Measurements from ENCODE around the gene MYG1.
A peak's percentile ranks its signal among the peaks of the same experiment; 100 is the strongest.
"Not testable (repeated sequence)": the region's sequence is repeated elsewhere in the genome, so short reads cannot be mapped to it uniquely, and the experiment has no call there.

Gene MYG1

DNA sequence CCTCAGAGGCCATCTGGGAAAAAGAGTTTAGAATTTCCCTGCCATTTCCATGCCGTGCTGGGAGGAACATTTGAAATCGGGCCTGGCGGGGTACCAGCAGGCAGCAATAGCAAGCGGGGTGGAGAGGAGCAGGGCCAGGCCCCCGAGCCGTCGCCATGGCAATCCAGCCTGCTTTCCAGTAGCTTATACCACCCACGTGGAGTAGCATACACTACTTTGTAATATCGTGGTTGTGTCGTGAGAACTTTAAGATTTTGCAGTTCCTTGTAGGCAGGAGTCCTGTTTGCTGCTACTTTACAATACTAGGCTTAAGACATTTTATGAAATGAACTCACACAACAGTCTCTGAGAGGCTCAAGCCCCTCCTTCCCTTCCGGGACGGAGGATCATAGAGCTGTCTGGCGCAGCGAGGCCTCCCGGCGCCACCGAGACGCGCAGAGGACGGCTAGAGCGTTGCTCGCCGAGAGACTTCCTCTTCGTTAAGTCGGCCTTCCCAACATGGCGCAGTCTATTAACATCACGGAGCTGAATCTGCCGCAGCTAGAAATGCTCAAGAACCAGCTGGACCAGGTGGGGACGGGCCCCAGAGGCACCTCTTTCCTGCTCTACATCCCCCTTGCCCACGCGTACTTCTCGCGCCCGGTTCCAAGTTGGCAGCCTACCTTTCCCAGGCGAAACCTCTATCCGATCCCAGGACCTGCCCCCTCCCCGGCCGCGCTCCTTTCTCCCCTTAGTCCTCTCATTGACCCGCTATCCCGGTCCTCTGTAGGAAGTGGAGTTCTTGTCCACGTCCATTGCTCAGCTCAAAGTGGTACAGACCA, 4.2 kb upstream of the MYG1 start, which contains the start of gene PFDN5:
PFDN5 (plus strand) TSS at position 473 of the 821 bp plus-strand sequence; CDS start at position 499, 26 bp downstream.
- TF ChIP-seq, protein P1, sequence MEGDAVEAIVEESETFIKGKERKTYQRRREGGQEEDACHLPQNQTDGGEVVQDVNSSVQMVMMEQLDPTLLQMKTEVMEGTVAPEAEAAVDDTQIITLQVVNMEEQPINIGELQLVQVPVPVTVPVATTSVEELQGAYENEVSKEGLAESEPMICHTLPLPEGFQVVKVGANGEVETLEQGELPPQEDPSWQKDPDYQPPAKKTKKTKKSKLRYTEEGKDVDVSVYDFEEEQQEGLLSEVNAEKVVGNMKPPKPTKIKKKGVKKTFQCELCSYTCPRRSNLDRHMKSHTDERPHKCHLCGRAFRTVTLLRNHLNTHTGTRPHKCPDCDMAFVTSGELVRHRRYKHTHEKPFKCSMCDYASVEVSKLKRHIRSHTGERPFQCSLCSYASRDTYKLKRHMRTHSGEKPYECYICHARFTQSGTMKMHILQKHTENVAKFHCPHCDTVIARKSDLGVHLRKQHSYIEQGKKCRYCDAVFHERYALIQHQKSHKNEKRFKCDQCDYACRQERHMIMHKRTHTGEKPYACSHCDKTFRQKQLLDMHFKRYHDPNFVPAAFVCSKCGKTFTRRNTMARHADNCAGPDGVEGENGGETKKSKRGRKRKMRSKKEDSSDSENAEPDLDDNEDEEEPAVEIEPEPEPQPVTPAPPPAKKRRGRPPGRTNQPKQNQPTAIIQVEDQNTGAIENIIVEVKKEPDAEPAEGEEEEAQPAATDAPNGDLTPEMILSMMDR (IDR thresholded peaks at IDR 0.05; ENCODE audit: extremely low read depth, insufficient read depth, missing control alignments) = no peak
- in situ Hi-C loops (cut with MboI; ENCODE audit: low pct_unique_long_range_greater_than_20kb, low sequenced_read_pairs, unreplicated experiment) = no loop called here
- DNase-seq (ENCODE audit: low spot score) = peak; percentile 90

GRCh38 chr12:53295891-53296219, 3.6 kb upstream of the MYG1 start:
- DNase-seq (ENCODE audit: low spot score) = no peak
- TF ChIP-seq, protein P1 (IDR thresholded peaks at IDR 0.05; ENCODE audit: extremely low read depth, insufficient read depth, missing control alignments) = no peak
- in situ Hi-C loops (cut with MboI; ENCODE audit: low pct_unique_long_range_greater_than_20kb, low sequenced_read_pairs, unreplicated experiment) = no loop called here

GRCh38 chr12:53297106-53297505, 2.4 kb upstream of the MYG1 start:
- DNase-seq (ENCODE audit: low spot score); in situ Hi-C loops (cut with MboI; ENCODE audit: low pct_unique_long_range_greater_than_20kb, low sequenced_read_pairs, unreplicated experiment): not testable (repeated sequence)

DNA sequence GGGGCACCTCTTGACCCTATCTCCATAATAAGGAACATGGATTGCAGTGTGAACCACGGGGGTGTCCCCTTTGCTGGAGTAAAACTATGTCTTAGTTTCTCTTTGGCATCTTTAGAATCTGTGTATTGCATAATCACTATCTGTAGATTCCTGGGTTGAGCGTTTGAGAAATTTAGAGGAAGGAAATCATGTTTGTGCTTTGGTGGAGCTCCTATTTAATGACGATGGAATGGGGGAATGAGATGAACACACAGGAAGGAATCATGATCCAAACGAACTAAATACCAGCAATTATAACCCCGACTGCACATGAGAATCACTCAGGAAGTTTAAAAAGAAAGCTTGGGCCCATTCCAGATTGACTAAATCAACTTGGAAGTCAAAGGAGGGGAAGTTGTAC, 1.3 kb upstream of the MYG1 start:
- in situ Hi-C loops (cut with MboI; ENCODE audit: low pct_unique_long_range_greater_than_20kb, low sequenced_read_pairs, unreplicated experiment) = no loop called here
- no peak for DNase-seq (ENCODE audit: low spot score)
- TF ChIP-seq, protein P1 (IDR thresholded peaks at IDR 0.05; ENCODE audit: extremely low read depth, insufficient read depth, missing control alignments) = no peak

- in situ Hi-C loops (cut with MboI; ENCODE audit: low pct_unique_long_range_greater_than_20kb, low sequenced_read_pairs, unreplicated experiment) = no loop called here
- no peak for DNase-seq (ENCODE audit: low spot score)
- TF ChIP-seq, protein P1 (IDR thresholded peaks at IDR 0.05; ENCODE audit: extremely low read depth, insufficient read depth, missing control alignments) = no peak
Measured at GRCh38 chr12:53299101-53299453, 418 bp upstream of the MYG1 start.

- no peak for DNase-seq (ENCODE audit: low spot score)
- in situ Hi-C loops (cut with MboI; ENCODE audit: low pct_unique_long_range_greater_than_20kb, low sequenced_read_pairs, unreplicated experiment) = no loop called here
- TF ChIP-seq, protein P1 (IDR thresholded peaks at IDR 0.05; ENCODE audit: extremely low read depth, insufficient read depth, missing control alignments) = no peak
Measured at GRCh38 chr12:53300187-53300586, 692 bp downstream of the MYG1 start.

- TF ChIP-seq, protein P1 (IDR thresholded peaks at IDR 0.05; ENCODE audit: extremely low read depth, insufficient read depth, missing control alignments) = no peak
- in situ Hi-C loops (cut with MboI; ENCODE audit: low pct_unique_long_range_greater_than_20kb, low sequenced_read_pairs, unreplicated experiment) = no loop called here
- DNase-seq (ENCODE audit: low spot score) = no peak
Measured at GRCh38 chr12:53302903-53303302, 3.4 kb downstream of the MYG1 start.
